IMR-90 (cell line): Measurements from ENCODE around the gene HDGFL2. TPM values are rescaled to one million over a fixed set of nuclear protein-coding genes. Genes with fewer than 3 reads are reported as not detected.

Source experiments
- POLR2A ChIP-seq: IDR thresholded peaks from 2 replicates; pipeline ENCODE4 v1.6.1; 2012; ENCODE audit warnings: mild to moderate bottlenecking, low read depth, low read length
- polyA plus RNA-seq, 3 experiments: library from polyadenylated mRNA; depleted of rRNA; stranded (reverse); fragments of >200 nt; gene quantifications; 2 replicates each; pipeline ENCODE4 v1.2.3, GENCODE V29; 2012; ENCODE audit warnings: low replicate concordance in 1 of 3
- total RNA-seq: library from RNA; depleted of rRNA; stranded (reverse); fragments of >200 nt; gene quantifications from 2 replicates; pipeline ENCODE4 v1.2.3, GENCODE V29; 2012
- TF ChIP-seq, protein P1 (sequence below): conservative IDR thresholded peaks from 2 replicates; pipeline ENCODE4 v1.5.1; 2012; ENCODE audit warnings: mild to moderate bottlenecking, low read depth, low read length, improper control_type of control experiment

HDGFL2 gene
- total and polyA plus RNA-seq, 2 of the 4 experiments (the other 2 are of a cell fraction), result 35.8 to 48.5 TPM

DNA sequence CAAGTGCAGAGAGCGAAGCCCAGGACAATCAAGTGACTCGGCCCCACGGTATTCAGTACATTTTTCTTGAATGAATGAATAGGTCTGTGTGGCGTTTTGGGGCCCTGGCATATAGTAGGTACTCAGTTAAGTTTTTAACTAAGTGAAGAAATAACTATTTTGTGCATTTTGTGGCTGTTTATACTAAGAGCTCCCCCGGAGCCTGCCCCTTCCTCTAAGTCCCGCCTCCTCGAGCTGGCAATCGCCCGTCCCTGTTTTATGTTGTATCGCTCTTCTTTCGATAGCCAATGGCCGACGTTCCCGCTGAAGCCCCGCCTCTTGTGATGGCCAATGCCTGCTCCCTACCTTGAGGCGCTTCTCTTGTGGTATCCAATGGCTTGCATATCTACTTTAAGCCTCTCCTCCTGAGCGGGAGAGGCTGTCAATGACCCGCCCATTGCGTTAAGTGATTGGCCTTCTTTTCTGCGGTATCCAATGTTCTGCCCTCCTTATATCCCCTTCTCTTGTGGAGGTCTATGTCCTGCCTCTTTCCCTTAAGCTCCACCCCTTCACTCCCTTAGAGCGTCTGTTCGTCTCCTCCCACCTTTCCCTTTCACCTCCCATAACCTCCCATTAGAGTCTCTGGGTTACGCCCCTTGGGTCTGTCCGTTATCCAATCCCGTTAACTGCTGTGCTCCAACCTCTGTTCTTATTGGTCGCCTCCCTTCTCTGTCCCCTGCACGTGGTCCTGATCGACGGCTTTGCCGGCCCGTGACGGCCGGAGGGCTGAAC lies 509 bp upstream of the HDGFL2 start (continued):
- TF ChIP-seq, protein P1, sequence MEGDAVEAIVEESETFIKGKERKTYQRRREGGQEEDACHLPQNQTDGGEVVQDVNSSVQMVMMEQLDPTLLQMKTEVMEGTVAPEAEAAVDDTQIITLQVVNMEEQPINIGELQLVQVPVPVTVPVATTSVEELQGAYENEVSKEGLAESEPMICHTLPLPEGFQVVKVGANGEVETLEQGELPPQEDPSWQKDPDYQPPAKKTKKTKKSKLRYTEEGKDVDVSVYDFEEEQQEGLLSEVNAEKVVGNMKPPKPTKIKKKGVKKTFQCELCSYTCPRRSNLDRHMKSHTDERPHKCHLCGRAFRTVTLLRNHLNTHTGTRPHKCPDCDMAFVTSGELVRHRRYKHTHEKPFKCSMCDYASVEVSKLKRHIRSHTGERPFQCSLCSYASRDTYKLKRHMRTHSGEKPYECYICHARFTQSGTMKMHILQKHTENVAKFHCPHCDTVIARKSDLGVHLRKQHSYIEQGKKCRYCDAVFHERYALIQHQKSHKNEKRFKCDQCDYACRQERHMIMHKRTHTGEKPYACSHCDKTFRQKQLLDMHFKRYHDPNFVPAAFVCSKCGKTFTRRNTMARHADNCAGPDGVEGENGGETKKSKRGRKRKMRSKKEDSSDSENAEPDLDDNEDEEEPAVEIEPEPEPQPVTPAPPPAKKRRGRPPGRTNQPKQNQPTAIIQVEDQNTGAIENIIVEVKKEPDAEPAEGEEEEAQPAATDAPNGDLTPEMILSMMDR, result no peak
- peak; percentile 65; the same call in 1 of the 2 replicates for TF ChIP-seq POLR2A
